M059J (cell line): ENCODE data around the gene DYRK1B. TPM values are rescaled to one million over a fixed set of nuclear protein-coding genes. Genes with fewer than 3 reads are reported as not detected.
"Not testable (repeated sequence)": the region's sequence is repeated elsewhere in the genome, so short reads cannot be mapped to it uniquely, and the experiment has no call there.

Source experiments
- DNase-seq: peaks from one replicate; pipeline ENCODE4 v3.0.0-alpha.2; 2012; ENCODE audit warnings: low read depth
- total RNA-seq: library from RNA; depleted of rRNA; stranded (reverse); fragments of >200 nt; shearing (Covaris generic); gene quantifications from 2 replicates; pipeline ENCODE4 v1.2.3, GENCODE V29; 2014; rRNA removed

Gene DYRK1B
- 4.9 and 10.6 TPM in 2 replicates for total RNA-seq

DNA sequence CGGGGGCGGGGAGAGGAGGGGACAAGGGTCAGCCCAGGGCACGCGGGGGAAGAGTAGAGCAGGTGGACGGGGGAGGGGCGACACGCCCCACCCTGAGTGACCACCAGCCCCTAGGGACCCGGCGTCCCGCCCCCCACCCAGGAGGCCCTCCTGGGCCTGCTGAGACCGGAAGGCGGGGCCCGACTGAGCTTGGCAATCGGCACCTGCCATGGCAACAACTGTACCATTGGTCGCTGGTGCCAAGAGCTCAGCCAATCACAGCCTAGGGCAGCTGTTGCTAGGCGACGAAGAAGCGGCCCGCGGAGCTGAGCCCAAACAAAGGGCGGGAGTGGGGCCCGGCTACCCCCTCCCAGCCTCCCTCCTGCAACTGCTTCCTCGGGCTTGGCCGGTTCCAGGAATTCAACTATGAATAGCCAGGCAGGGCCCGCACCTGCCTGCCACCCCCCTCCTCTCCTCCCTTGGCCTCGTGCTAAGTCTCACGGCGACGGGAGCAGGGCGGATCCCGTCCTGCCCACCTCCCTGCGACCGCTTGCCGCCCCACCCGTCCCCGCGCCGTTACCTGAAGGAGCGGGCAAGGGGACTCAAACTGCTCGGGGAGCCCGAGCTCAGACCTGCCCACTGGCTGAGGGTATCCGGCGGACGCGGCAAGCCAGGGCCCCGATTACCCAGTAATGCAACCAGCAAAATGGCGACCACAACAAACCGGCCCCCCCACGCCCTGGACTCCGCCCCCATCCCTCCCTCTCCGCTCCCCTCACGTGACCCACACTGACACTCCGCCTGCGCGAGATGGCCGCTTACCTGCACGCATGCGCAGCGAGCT lies at the start of gene DYRK1B:
Gene DYRK1B (minus strand): TSS at position 699 of the 823 bp plus-strand sequence. CDS start 2,295 bp downstream, outside the sequence.
- DNase-seq = peak; percentile 94

GRCh38 chr19:39882645-39883044 lies 48.7 kb upstream of the DYRK1B start:
- DNase-seq = not testable (repeated sequence)

DNA sequence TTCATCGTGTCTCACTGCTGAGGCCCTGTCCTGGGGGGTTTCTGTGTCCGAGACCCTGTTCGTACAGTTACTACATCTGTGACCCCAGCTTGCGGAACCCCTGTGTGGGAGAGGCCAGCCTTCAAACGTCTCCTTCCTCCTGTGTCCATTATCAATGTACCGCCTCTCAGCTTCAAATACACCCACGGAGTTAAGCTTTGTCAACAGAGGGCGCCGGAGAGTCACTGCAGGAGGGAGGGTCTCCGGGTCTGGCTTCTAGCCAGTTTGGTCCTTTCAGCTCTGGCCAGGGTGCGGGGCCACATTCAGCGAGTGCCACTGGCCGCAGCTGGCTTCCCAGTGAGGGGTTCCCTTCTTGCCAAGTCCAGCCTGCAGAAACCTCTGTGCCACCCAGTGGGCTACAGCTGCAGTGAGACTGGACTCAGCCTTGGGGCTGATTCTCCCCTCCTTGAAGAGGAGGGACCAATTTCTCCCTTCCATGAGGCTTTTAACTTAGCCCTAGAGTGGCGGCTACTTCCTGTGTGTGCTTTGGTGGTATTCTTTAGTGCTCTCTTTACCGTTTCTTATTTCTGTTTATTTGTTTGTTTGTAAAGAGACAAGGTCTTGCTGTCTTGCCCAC lies 47.6 kb upstream of the DYRK1B start:
- DNase-seq = not testable (repeated sequence)

DNA sequence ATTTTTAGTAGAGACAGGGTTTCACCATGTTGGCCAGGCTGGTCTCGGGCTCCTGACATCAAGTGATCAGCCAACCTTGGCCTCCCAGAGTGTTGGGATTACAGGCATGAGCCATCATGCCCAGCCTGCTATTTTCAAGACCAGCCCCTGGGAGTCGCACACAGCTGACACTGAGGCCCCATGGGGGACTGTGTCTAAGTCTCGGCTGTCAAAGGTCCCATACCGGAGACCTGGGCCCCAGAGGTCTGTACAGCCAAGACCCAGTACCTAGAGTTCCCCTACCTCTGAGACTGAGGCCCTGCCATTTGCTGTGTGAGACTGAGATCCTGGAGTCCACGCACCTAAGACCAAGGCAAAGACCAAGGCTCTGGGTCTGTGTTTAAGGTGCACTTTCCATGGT lies 46.3 kb upstream of the DYRK1B start:
- not testable (repeated sequence) for DNase-seq

- not testable (repeated sequence) for DNase-seq
Observed at GRCh38 chr19:39879796-39880195, 45.8 kb upstream of the DYRK1B start.

- not testable (repeated sequence) for DNase-seq
Observed at GRCh38 chr19:39878866-39879265, 44.9 kb upstream of the DYRK1B start.

GRCh38 chr19:39878398-39878797 lies 44.4 kb upstream of the DYRK1B start:
- DNase-seq = no peak

DNA sequence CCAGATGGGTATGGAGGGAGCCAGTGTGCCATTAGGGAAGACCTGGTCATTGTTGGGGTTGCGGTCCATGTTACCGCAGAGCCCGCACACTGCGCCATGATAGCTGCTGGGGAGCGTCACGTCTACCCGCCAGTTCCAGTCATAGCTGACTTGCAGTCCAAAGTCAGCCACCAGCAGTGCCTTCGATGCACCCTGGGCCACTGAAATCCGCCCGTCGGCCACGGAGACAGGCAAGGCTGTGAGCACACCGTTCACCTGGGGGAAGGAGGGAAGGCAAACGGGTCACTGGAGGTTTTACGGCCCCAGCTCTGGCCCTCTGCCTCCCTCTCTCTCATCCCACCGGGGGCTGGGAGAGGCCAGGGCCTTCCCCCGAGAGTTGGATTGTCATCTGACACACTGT lies 44.0 kb upstream of the DYRK1B start:
- DNase-seq = not testable (repeated sequence)

DNA sequence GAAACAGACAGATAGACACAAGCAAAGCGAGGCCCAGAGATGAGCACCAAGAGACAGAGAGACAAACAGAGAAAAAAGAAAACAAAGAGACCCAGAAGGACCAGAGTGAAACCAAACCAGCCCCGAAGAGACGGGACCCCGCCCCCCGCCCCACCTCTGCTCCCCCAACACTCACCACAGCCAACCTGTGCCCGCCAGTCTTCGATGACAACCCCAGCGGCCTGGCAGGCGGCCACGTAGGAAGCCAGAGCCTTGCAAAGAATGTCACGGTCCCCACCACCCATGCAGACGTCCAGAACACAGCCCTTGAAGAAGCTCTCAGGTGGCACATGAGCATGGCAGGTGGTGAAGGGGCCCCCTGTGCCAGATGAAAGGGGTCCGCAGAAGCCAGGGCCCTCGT lies 43.5 kb upstream of the DYRK1B start:
- DNase-seq = peak; percentile 69

- not testable (repeated sequence) for DNase-seq
Observed at GRCh38 chr19:39876486-39876885, 42.5 kb upstream of the DYRK1B start.

DNA sequence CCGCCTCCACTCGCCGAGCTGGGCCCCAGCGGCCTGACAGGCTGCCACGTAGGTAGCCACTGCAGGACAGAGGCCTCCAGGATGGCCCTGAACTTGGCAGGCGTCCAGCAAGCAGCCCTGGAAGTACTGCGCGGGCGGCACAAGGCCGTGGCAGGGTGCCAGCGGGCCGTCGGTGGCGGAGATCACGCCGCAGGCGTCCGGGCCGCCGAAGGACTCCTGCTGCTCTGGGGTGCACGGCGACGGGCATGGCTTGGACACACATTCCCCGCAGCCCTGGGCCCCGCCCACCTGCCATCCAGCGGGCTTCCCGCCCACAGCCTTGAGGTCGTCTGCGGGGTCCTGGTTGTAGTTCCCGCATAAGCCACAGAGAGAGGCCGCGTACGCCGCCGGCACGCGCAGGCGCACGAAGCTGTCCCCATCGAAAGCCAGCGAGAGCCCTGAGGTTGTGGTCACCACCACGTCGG lies 41.5 kb upstream of the DYRK1B start:
- not testable (repeated sequence) for DNase-seq

GRCh38 chr19:39874404-39874803 lies 40.4 kb upstream of the DYRK1B start:
- no peak for DNase-seq

GRCh38 chr19:39873385-39873784 lies 39.4 kb upstream of the DYRK1B start:
- no peak for DNase-seq

DNA sequence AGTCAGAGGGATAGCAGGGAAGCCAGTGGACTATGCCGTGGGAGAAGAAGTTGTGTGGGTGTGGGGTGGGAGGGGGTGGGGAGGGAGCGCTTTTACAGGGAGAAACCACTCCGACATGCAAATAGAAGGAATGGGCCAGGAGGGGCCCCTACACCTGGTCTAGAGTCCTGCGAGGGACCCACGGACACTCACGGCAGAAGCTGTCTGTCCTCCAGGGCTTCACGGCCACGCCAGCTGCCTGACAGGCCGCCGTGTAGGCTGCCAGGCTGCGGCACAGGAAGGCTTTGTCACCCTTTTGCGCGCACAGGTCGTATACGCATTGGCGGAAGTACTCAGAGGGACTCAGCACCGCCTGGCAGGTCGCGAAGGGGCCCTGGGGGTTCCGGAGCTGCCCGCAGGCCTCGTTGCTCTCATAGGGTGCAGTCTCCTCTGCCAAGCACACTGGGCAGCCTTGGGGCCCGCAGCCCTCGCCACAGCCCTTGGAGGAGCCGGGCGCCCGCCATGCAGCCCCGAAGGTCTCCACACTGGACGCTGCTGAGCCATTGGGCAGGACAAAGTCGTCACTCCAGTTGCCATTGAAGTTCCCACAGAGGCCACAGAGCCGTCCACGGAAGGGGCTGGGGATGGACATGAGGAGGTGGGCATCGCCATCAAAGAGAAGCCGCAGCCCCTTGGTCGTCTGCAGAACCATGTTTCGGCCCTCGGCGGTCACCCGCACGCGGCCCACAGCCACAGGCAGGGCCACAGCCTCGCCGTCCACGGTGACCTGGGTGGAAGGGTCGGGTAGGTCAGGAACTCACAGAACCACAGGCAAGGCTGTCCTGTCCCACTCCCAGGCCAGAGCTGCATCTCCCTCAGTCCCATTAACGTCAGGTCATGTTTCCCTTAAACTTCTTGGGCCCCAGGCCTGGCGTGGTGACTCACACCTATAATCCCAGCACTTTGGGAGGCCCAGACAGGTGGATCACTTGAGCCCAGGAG lies 38.2 kb upstream of the DYRK1B start:
- DNase-seq = no peak

DNA sequence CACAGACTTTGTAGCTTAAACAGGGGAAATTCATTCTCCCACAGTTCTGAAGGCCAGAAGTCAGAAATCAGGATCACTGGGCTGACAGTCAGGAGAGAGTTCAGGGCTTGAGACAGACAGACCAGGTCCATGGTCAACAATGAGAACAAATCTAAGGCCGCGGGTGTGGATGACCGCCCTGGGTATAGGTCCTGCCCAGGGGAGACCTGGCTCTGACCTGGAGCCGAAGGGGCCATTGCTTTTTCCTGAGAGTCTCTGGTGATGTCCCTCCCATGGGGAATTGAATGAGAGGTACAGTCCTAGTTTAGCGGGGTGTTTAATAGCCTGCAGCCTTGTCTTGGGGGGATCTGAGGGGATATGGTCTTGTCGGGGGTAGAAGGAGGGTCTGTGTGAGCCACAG lies 37.4 kb upstream of the DYRK1B start:
- DNase-seq = no peak

- DNase-seq = no peak
Observed at GRCh38 chr19:39870171-39870971, 36.4 kb upstream of the DYRK1B start.

DNA sequence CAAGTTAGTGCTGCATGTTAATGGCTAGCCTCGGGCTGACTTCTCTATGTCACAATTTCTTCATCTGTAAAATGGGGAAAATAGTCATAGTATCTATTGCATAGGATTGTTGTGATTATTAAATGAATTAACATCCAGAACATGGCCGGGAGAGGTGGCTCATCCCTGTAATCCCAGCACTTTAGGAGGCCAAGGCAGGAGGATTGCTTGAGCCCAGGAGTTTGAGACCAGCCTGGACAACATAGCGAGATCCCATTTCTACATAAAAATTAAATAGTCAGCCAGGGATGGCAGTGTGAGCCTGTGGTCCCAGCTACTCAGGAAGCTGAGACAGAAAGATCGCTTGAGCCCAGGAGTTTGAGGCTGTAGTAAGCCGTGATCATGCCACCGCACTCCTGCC lies 34.0 kb upstream of the DYRK1B start:
- no peak for DNase-seq

DNA sequence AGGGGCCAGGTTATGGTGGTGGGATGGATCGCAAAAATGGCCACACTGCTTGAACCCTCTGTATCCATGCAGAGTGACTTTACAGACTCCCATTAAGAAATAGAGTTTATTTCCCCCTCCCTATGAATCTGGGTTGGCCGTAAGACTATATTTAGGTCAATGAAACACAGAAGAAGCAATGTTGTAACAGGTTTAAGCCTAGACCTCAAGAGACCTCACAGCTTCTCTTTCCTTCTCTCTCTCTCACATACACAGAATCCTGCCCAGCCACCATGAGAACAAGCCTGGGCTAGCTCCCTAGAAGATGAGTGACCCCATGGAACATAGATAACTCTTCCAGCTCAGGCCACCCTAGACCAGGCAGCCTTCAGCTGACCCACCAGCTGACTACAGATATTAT lies 33.2 kb upstream of the DYRK1B start:
- no peak for DNase-seq

DNA sequence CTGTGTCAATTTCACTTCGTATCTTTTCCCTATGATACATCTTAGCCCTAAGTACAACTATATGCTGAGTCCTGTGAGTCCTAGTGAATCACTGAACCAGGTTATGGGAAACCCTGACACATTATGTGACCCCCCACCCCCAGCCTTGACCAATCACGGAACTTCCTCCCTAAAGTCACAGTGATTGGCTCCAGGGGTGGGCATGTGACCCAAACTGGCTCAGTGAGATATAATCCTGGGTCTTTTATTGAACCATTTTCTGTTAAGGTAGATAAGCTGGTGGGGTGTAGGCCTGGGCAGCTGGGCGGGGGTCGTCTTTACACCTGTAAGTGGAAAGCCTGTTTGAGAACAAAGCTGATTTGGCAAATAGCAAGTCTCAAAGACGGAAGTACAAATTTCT lies 32.0 kb upstream of the DYRK1B start:
- no peak for DNase-seq

DNA sequence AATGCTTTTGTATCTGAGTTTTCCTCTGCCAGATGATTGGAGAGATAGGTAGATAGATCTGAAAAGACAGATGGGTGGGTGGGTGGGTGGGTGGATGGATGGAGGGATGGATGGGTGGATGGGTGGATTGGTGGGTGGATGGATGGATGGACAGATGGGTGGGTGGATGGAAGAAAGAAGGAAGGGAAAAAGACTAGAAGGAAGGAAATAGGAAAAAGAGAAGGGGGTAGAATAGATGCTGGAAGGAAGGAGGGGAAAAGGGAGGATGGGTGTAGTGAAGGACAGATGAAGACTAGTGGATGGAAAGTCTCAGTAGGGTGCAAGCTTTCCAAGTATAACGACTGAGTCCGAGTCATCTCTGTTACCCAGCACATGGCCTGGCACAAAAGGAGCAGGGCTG lies 31.2 kb upstream of the DYRK1B start:
- no peak for DNase-seq

- DNase-seq = no peak
Observed at GRCh38 chr19:39864118-39864517, 30.2 kb upstream of the DYRK1B start.
